ENCODE data around the gene TTLL9.

- no peak for TF ChIP-seq CTCF (IDR thresholded peaks at IDR 0.05 in 2 of 3, conservative IDR thresholded peaks at IDR 0.05 in 1 of 3; ENCODE audit: control insufficient read depth in 2 of 3, extremely low read depth in 1 of 3, insufficient read depth in 1 of 3, low read depth in 3 of 3, low read length in 3 of 3)
- no peak for TF ChIP-seq RCOR1 (conservative IDR thresholded peaks at IDR 0.05; ENCODE audit: low read depth, low read length)
- TF ChIP-seq ATF3 (IDR thresholded peaks at IDR 0.05; ENCODE audit: borderline replicate concordance, extremely low read depth, low read depth, low read length): no peak
- no peak for TF ChIP-seq MEF2A (IDR thresholded peaks at IDR 0.05; ENCODE audit: insufficient read depth, low read depth, low read length)
- no peak for TF ChIP-seq MAX (IDR thresholded peaks at IDR 0.05; ENCODE audit: low read depth, low read length)
- TF ChIP-seq POLR2A (IDR thresholded peaks at IDR 0.05; ENCODE audit: low read depth, low read length): no peak
- no peak for TF ChIP-seq JUND (IDR thresholded peaks at IDR 0.05; ENCODE audit: low read depth, low read length)
- TF ChIP-seq GABPA (IDR thresholded peaks at IDR 0.05; ENCODE audit: low read depth): no peak
- TF ChIP-seq USF2 (IDR thresholded peaks at IDR 0.05; ENCODE audit: borderline replicate concordance, low read depth, low read length): no peak
- no peak for TF ChIP-seq MTA2 (IDR thresholded peaks at IDR 0.05; ENCODE audit: low read depth)
- TF ChIP-seq CEBPB (IDR thresholded peaks at IDR 0.05; ENCODE audit: borderline replicate concordance in 1 of 2, low read depth in 2 of 2, low read length in 2 of 2): no peak
Measured at GRCh38 chr20:31836853-31837608, 33.4 kb upstream of the TTLL9 start.
